SW 1271 (cell line): ENCODE data around the gene PRKG1.

ENCODE experiments used
- DNase-seq, 2 experiments: peaks; one replicate each; lab custom pipeline; 2025; lab: John Stamatoyannopoulos, UW

PRKG1 gene

GRCh38 chr10:52318136-52318701, 1243.9 kb downstream of the PRKG1 start:
- DNase-seq = peak in 1 of 2 experiments; percentile 36

GRCh38 chr10:52318822-52319464, 1244.7 kb downstream of the PRKG1 start:
- peak; percentile 82 to 96 for DNase-seq

GRCh38 chr10:52319926-52320325, 1245.6 kb downstream of the PRKG1 start:
- DNase-seq = no peak

GRCh38 chr10:52322323-52322722, 1248.0 kb downstream of the PRKG1 start:
- no peak for DNase-seq

- DNase-seq = no peak
These were observed 1248.6 kb downstream of the PRKG1 start for GRCh38 chr10:52322936-52323335.

GRCh38 chr10:52326382-52326781, 1252.1 kb downstream of the PRKG1 start:
- no peak for DNase-seq

GRCh38 chr10:52331638-52332364, 1257.5 kb downstream of the PRKG1 start:
- no peak for DNase-seq

GRCh38 chr10:52332815-52333214, 1258.5 kb downstream of the PRKG1 start:
- no peak for DNase-seq

GRCh38 chr10:52334595-52334994, 1260.3 kb downstream of the PRKG1 start:
- DNase-seq = no peak

- no peak for DNase-seq
These were observed 1261.4 kb downstream of the PRKG1 start for GRCh38 chr10:52335665-52336064.

- no peak for DNase-seq
These were observed 1262.9 kb downstream of the PRKG1 start for GRCh38 chr10:52337225-52337624.

GRCh38 chr10:52343439-52343838, 1269.2 kb downstream of the PRKG1 start:
- DNase-seq = no peak

GRCh38 chr10:52346394-52347326, 1272.4 kb downstream of the PRKG1 start:
- no peak for DNase-seq

- no peak for DNase-seq
These were observed 1273.0 kb downstream of the PRKG1 start for GRCh38 chr10:52347327-52347667.
